Nephron (organoid): ENCODE results near the gene FUNDC2.

Experiments
- H3K27ac Mint-ChIP-seq, 3 experiments: 2 replicates each; pipeline ENCODE4 v1.8.0; 2020; ENCODE audit warnings: mixed read lengths in 3 of 3, mild to moderate bottlenecking in 2 of 3, moderate library complexity in 1 of 3
- H3K27me3 Mint-ChIP-seq: 2 replicates; pipeline ENCODE4 v1.8.0; 2021; ENCODE audit warnings: low read depth, mild to moderate bottlenecking, moderate library complexity, mixed read lengths
- H3K36me3 Mint-ChIP-seq: 2 replicates; pipeline ENCODE4 v1.8.0; 2020; ENCODE audit warnings: low read depth, mixed read lengths
- H3K4me1 Mint-ChIP-seq: 2 replicates; pipeline ENCODE4 v1.8.0; 2020; ENCODE audit warnings: mixed read lengths
- H3K4me3 Mint-ChIP-seq, 3 experiments: 2 replicates each; pipeline ENCODE4 v1.8.0; 2020; ENCODE audit warnings: mild to moderate bottlenecking in 3 of 3, mixed read lengths in 3 of 3, moderate library complexity in 2 of 3
- H3K9me3 Mint-ChIP-seq: 2 replicates; pipeline ENCODE4 v1.8.0; 2020; ENCODE audit warnings: mixed read lengths
- TF ChIP-seq, protein P1 (sequence below), 3 experiments: fragments of 200-600 bp; sonication (generic); IDR thresholded peaks; one replicate each; pipeline ENCODE4 v1.5.0; 2021; ENCODE audit warnings: antibody characterized with exemption in 3 of 3; ENCODE audit not compliant: unreplicated experiment in 3 of 3

Gene FUNDC2

DNA sequence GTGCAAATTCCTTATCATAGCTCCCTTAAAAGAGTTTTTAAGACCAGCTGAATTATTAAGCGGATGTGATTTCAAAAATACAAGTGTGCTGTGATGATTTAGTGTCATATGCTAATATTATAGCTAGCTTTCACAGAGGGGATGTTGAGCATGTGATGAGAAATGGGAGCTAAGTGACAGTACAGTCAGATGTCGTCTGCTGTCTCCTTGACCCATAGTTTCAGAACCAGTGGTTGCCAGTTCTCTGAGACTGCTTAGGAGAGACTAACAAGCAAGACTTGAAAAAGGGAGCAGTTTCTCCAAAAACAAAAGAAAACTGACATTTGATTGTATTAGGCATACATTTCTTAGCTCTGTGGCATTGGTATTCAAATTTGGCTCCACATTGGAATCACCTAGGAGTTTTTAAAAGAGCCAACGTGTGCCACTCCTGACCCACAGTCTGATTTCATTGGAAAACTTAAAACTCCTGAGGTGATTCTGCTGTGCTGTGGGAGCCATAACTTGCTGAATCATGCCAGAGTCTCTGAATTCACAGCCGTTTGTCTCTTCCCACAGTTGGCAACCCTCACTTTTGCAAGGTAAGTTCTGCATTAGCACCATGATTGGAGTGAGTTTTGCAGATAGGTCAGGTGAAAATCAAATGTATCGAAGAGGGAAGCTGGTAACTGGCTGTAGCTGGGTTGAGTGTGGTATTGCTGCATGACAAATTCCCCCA lies 20.3 kb downstream of the FUNDC2 start:
- Mint-ChIP-seq H3K4me3 (no peak overlapping the region), H3K27me3 (no peaks in the 10 kb centered on the region), H3K27ac (no peak overlapping the region), H3K9me3 (no peaks in the 10 kb centered on the region), H3K4me1 (peaks cover 4% of the 10 kb centered on the region), H3K36me3 (peaks cover 14% of the 10 kb centered on the region)
- TF ChIP-seq, protein P1, sequence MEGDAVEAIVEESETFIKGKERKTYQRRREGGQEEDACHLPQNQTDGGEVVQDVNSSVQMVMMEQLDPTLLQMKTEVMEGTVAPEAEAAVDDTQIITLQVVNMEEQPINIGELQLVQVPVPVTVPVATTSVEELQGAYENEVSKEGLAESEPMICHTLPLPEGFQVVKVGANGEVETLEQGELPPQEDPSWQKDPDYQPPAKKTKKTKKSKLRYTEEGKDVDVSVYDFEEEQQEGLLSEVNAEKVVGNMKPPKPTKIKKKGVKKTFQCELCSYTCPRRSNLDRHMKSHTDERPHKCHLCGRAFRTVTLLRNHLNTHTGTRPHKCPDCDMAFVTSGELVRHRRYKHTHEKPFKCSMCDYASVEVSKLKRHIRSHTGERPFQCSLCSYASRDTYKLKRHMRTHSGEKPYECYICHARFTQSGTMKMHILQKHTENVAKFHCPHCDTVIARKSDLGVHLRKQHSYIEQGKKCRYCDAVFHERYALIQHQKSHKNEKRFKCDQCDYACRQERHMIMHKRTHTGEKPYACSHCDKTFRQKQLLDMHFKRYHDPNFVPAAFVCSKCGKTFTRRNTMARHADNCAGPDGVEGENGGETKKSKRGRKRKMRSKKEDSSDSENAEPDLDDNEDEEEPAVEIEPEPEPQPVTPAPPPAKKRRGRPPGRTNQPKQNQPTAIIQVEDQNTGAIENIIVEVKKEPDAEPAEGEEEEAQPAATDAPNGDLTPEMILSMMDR (IDR thresholded peaks at IDR 0.05; ENCODE audit: unreplicated experiment in 3 of 3), result no peak

DNA sequence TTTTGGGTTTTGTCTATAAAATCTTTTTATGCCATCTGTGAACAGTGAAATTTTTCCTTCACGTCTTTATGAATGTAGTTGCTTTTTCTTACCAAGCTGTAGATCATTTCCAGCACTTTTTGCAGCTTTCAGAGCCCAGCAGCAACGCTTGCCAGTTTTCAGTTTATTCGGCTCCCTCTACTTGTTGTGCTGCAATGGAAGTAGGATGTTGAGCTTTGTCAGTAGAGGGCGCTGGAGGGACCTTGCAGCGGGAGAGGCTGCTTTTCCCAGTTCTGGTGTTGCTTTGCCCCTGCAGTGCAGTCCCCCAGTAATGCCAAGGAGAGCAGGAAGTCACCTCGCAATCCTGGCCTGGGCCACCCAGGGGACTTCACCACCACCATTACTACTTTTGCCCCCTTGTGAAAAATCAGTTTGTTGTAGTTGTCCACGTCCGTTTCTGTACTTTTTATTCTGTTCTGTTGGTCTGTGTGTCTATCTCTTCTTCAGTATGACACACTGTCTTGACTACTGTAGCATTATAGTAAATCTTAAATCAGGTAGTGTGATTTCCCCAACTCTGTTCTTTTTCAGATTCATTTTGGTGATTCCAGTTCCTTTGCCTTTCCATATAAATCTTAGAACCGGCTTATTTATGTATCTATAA lies 22.5 kb downstream of the FUNDC2 start:
- TF ChIP-seq, protein P1 (IDR thresholded peaks at IDR 0.05; ENCODE audit: unreplicated experiment in 3 of 3), result peak; percentile 35 to 43 (median 36)
- no peaks in the 10 kb centered on the region for H3K27me3 Mint-ChIP-seq
- H3K4me3 Mint-ChIP-seq, result no peak overlapping the region
- H3K9me3 Mint-ChIP-seq, result no peaks in the 10 kb centered on the region
- H3K4me1 Mint-ChIP-seq, result peaks cover 4% of the 10 kb centered on the region
- no peak overlapping the region for H3K27ac Mint-ChIP-seq
- peaks cover 15% of the 10 kb centered on the region for H3K36me3 Mint-ChIP-seq

DNA sequence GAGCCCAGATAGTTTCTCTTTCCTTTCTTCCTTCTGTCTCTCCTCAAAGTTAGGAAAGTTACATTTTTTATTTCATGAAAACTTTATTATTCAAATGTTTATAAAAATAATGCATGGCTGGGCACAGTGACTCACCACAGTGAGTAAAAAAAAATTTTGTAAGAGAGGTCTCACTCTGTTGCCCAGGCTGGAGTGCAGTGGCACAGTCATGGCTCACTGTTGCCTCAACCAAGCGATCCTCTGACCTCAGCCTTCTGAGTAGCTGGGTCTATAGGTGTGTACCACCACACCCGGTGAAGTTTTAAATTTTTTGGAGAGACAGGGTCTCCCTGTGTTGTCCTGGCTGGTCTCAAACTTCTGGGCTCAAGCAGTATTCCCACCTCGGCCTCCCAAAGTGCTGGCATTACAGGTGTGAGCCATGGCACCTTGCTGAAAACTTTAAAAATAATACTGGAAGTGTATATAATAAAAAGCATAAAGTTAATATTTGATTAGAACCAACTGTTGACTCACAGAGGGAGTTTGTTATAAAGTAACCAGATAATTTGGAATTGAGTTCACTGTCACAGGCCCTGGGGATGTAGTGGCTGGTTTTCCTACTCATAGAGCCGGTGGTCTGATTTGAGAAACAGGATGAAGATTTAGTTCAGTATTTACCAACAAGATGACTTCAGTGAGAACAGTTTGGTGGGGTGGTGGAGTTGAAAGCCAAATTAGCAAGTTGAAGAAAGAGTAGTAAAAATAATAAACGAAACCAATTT lies 26.3 kb downstream of the FUNDC2 start:
- Mint-ChIP-seq H3K36me3 (peaks cover 14% of the 10 kb centered on the region), H3K27ac (peak overlapping the region; percentile 11 to 38 (median 20)), H3K27me3 (no peaks in the 10 kb centered on the region), H3K9me3 (no peaks in the 10 kb centered on the region), H3K4me1 (peaks cover 9% of the 10 kb centered on the region), H3K4me3 (no peak overlapping the region)
- TF ChIP-seq, protein P1 (IDR thresholded peaks at IDR 0.05; ENCODE audit: unreplicated experiment in 3 of 3), result no peak

DNA sequence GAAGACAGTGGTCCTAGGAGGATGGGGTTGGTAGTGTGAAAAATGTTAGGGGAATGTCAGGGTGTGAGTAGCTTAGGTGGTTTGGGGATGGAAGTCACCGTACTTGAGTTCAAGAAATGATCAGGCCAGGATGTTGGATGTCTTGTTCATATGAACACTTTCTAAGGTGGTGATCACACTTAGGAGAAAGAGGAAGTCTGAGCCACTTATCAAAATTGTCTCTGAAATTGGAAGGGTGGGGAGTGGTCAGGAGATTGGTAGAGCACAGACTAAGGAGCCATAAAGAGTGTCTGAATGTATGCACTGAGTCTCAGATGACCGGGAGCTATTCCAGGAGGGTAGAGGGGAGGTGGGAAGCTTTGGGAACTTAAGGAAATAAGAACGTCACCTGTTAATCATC lies 27.0 kb downstream of the FUNDC2 start:
- H3K9me3 Mint-ChIP-seq, result no peaks in the 10 kb centered on the region
- peak overlapping the region in 1 of 3 experiments; percentile 38 for H3K27ac Mint-ChIP-seq
- H3K27me3 Mint-ChIP-seq, result no peaks in the 10 kb centered on the region
- no peak overlapping the region for H3K4me3 Mint-ChIP-seq
- H3K36me3 Mint-ChIP-seq, result peaks cover 14% of the 10 kb centered on the region
- H3K4me1 Mint-ChIP-seq, result peaks cover 9% of the 10 kb centered on the region
- TF ChIP-seq, protein P1 (IDR thresholded peaks at IDR 0.05; ENCODE audit: unreplicated experiment in 3 of 3), result no peak

DNA sequence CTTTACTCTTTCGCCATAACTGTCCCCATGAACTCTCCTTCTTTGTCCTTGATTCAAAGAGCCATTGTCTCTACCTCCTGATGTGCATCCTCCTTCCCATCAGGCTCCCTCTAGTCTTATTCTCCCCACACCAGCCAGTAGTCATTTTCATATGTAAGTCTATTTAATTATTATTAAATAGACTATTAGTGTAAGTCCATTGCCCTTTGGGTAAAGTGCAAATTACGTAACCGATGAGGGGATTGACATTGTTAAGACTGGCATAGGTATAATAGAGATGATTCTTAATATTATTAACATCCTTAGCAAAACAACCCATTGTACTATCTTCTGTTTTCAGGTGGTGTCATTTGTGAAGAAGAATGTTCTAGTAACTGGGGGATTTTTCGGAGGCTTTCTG lies 27.6 kb downstream of the FUNDC2 start:
- Mint-ChIP-seq H3K27ac (no peak overlapping the region), H3K9me3 (no peaks in the 10 kb centered on the region), H3K4me3 (no peak overlapping the region), H3K4me1 (peaks cover 5% of the 10 kb centered on the region), H3K36me3 (peaks cover 14% of the 10 kb centered on the region), H3K27me3 (no peaks in the 10 kb centered on the region)
- TF ChIP-seq, protein P1 (IDR thresholded peaks at IDR 0.05; ENCODE audit: unreplicated experiment in 3 of 3), result no peak
